Left renal cortex interstitium (tissue), 4 donors: Measurements from ENCODE around the gene CGB1. TPM values are rescaled to one million over a fixed set of nuclear protein-coding genes. Genes with fewer than 3 reads are reported as not detected.
"Not testable (repeated sequence)": the region's sequence is repeated elsewhere in the genome, so short reads cannot be mapped to it uniquely, and the experiment has no call there.

Experiments used
- DNase-seq, 4 donors: peaks; one replicate each; pipeline ENCODE4 v3.0.0-alpha.2; 2013; ENCODE audit warnings: low read depth in 4 of 4, low spot score in 2 of 4, missing footprints in 1 of 4
- polyA plus RNA-seq, 4 donors: library from polyadenylated mRNA; unstranded; fragments of 120-200 nt; gene quantifications; one replicate each; pipeline ENCODE4 v1.2.1, GENCODE V29; 2013; ENCODE audit not compliant: insufficient read length in 4 of 4

CGB1 gene
- polyA plus RNA-seq, 4 donors: not detected

DNA sequence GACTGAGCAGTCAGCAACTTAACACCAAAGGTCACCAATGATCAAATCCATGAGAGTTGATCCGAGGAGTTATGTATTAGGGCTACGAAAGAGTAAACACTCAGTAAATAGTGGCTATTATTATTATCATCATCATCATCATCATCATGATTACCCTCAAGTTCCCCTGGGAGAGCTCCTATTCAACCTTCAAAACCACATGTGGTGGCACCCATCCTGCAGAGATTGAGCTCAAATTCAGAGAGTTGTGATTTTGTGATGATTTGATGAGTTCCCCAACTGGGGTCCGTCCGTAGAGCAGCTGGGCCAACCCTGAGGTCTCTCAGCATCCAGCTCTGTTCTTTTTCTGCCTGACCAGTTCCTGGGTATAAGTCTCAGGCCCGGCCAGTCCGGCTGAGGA is 11.6 kb downstream of the CGB1 start:
- not testable (repeated sequence) for DNase-seq

DNA sequence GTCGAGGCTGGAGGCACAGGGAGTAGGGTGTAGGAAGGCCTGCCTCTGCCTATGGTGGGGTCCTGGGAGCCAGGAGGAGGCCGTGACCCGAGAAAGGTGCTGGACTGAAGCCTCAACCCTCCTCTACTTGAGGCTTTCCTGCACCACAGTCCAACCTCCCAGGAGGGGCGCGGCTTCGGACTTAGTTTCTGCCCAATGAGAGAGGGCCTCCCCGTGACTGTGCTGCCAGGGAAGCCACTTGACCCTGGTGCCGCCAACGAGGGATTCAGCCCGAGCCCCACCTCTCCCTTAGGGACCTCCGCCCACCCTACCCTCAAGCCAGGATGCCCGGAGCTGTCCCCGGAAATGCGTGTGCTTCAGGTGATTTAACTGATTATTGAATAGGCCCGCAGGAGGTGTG is 12.5 kb downstream of the CGB1 start, which contains the start of gene CGB3:
TSS of gene CGB3 (minus strand) at position 101 of the 400 bp plus-strand sequence. CDS start 362 bp downstream, outside the sequence.
- DNase-seq: not testable (repeated sequence)

GRCh38 chr19:49022116-49022515 is 14.6 kb downstream of the CGB1 start:
- no peak for DNase-seq

DNA sequence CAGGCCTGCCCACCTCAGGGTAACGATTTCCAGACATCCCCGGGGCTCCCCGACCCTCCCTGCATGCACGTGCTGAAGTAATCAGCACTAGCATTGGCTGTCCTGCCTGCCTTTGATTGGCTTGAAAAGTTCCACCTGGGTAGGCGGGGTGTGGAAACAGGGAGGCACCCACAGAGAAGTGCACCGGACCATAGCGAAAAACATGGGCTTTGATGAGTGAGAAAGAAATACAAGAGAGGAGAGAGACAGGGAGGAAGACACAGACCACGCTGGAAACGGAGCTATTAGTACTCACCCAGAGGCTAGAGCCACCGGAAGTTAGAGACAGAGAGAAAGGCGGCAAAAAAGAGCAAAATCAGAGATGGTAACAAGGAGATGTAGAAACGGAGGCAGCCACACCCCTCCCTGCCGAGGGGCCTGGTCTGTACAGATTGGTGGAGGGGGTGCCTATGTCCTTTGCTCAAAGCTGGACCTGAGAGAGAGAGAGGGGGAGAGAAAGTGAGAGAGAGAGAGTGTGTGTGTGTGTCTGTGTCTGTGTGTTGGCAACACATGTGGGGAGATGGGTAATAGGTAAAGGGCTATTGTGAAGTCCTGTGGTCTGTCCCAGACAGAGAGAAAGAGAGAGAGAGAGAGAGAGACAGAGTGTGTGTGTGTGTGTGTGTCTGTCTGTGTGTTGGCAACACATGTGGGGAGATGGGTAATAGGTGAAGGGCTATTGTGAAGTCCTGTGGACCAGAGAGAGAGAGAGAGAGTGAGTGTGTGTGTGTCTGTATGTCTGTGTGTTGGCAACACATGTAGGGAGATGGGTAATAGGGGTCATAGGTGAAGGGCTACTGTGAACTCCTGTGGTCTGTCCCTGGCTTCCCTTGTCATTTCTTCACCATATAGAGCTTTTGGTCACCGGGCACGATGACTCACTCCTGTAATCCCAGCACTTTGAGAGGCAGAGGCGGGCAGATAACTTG is 15.5 kb downstream of the CGB1 start:
- DNase-seq: no peak

DNA sequence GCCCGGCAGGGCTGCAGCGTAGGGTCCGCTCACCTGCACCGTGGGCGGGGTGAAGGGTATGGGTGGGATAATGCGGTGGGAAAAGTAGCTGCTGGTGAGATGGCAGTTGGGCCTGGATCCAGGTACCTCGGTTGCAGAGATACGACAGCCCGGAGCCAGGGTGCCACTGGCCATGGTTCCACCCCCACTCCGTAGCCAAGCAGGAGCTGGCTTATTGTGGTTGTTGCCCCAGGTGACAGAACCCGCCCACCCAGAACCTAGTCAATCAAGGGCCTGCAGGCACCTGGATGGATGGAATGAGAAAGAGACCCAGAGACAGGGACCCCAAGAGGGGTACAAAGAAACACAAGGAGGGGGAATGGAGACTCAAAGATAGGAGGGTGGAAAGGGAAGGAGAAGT is 16.4 kb downstream of the CGB1 start:
- no peak for DNase-seq

DNA sequence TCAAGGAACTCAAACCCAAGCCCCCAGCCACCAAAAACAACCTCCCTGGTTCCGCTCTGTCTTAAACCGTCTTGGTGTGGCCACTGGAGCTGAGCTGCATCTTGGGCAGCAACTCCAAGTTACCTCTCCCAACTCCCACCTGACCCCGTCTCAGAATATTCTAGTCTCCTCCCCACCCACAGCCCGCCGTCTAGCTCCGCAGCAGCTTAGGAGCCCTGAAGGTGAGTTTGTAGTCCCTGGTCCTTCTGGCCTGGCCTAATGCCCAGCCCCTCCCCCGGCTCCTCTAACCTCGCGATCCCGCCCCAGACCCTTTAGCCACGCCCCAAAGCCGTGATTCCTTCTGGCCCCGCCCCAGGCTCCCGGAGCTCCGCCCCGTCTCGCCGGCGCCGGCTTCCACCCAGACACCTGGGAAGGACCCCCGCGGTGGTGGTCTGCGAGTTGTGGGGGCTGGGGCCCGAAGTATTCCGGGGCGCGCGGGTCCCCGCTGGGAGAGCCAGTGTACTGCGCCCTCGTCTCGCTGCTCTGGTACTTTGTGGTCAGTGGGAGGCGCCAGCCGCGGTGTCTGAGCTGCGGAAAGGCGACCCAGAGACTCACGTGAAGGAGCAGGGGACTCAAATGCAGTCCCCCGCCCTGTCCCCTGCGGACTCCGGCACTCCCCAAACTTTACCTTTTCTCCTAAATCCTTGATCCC is 17.3 kb downstream of the CGB1 start:
- no peak for DNase-seq

- not testable (repeated sequence) for DNase-seq
Observed at GRCh38 chr19:49018388-49019241, 18.1 kb downstream of the CGB1 start.

- DNase-seq: no peak
Observed at GRCh38 chr19:49017666-49018351, 18.9 kb downstream of the CGB1 start.

DNA sequence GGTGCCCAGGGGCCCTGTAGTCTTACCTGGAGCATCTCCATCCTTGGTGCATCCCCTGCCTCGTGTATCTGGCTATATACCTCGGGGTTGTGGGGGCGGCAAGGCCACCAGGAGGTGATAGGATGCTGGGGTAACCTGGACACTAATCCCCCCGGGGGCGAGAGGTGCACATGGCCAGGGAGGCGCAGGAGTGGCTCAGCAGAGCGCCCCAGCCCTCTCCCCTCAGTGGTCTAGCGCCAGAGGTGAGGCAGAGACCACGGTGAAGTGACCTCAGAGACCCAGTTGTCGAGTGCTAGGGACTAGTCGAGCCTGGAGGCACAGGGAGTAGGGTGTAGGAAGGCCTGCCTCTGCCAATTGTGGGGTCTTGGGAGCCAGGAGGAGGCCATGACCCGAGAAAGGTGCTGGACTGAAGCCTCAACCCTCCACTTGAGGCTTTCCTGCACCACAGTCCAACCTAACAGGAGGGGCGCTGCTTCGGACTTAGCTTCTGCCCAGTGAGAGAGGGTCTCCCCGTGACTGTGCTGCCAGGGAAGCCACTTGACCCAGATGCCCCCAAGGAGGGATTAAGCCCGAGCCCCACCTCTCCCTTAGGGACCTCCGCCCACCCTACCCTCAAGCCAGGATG is 19.5 kb downstream of the CGB1 start, which contains the start of gene LHB:
TSS of gene LHB (minus strand) at position 51 of the 625 bp plus-strand sequence. CDS start at position 41, 10 bp downstream.
- DNase-seq: no peak

DNA sequence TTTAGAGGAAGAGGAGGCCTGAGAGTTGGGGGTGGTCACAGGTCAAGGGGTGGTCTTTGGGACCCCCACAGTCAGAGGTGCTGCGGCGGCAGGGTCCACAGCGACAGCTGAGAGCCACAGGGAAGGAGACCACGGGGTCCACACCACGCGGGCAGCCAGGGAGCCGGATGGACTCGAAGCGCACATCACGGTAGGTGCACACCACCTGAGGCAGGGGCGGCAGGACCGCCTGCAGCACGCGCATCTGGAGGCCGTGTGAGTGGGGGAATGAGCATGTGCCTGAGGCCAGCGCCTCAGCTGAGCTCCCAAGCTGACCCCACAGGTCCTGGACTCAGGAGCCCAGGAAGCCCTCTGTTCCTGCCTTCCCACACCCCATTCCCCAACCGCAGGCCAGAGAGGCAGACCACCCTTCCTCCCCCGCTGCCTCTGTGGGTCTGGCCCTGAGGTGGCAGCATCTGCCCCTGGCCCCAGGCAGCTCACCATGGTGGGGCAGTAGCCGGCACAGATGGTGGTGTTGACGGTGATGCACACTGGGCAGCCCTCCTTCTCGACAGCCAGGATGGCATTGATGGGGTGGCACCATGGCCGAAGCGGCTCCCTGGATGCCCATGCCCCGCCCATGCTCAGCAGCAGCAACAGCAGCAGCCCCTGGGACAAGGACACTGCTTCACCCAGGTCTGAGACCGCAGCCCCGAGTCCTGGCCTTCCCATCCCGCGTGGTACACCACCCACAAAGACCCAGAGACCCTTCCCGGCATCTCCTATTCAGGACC is 20.4 kb downstream of the CGB1 start:
- DNase-seq: no peak

DNA sequence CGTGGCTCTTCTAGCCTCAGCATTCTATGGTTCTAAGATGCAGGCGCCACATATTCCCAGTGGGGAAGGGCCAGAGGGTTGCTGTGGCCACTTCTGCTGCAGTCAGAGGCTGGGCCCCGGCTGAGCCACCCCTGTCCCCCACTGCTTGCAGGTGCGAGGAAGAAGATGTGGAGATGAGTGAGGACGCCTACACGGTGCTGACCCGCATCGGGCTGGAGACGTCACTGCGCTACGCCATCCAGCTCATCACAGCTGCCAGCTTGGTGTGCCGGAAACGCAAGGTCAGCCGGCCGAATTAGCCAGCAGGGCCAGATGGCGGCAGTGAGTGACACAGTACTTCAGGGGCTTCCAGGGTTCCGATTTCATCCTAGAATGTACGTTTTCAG is 21.8 kb downstream of the CGB1 start:
- no peak for DNase-seq

GRCh38 chr19:49014123-49014869 is 22.4 kb downstream of the CGB1 start:
- no peak for DNase-seq

- DNase-seq: no peak
Observed at GRCh38 chr19:49011194-49011593, 25.5 kb downstream of the CGB1 start.

DNA sequence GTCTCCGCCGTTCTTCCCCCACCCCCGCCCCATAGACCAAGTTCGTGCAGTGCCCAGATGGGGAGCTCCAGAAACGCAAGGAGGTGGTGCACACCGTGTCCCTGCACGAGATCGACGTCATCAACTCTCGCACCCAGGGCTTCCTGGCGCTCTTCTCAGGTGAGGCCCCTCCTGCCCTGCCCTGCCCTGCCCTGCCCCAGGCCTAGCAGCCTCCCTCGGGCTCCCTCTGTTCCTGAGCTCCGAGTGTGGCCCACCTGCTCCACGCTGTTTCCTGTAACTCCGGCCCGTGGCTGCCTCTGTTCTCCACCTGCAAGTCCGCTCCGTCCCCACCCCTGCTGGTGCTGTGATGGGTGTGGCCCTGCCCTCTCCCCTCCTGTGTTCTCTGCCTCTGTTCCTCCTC is 26.2 kb downstream of the CGB1 start:
- no peak for DNase-seq

- no peak for DNase-seq
Observed at GRCh38 chr19:49009828-49010227, 26.9 kb downstream of the CGB1 start.

DNA sequence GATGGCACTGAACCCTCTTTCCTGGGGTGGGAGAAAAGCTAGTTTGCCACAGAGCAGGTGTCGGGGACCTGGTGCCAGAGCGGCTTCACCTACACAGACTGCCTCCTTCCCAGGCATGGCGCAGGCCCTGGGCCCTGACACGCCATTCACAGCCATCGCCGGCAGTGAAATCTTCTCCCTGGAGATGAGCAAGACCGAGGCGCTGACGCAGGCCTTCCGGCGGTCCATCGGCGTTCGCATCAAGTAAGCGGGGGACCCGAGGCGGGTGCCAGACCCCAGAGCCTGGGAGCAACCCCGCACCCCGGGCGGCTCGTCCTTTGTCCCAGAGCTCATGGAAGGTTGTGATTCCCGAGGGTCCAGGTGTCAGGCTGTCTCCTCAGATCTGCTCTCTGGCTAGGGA is 29.8 kb downstream of the CGB1 start:
- DNase-seq: no peak

GRCh38 chr19:49004964-49005614 is 31.6 kb downstream of the CGB1 start:
- DNase-seq: no peak

- no peak for DNase-seq
Observed at GRCh38 chr19:49004133-49004532, 32.6 kb downstream of the CGB1 start.
